Activated CD4-positive, alpha-beta T cell treated with anti-CD3 and anti-CD28 coated beads for 48 hours (primary cell): ENCODE data around the gene RBP7.

ENCODE experiments used
- DNase-seq: peaks from one replicate; pipeline ENCODE4 v3.0.0-alpha.2; 2020

The RBP7 gene

GRCh38 chr1:10032590-10033358 is 35.7 kb downstream of the RBP7 start, which contains the start of gene UBE4B:
TSS of gene UBE4B (plus strand) at chr1:10032958. CDS start at chr1:10033671, 713 bp downstream.
- peak; percentile 99 for DNase-seq

- no peak for DNase-seq
Measured at GRCh38 chr1:10033359-10033845, 36.4 kb downstream of the RBP7 start.

- DNase-seq = no peak
Measured at GRCh38 chr1:10042746-10043145, 45.7 kb downstream of the RBP7 start.

GRCh38 chr1:10045480-10046355 is 48.7 kb downstream of the RBP7 start:
- no peak for DNase-seq

- no peak for DNase-seq
Measured at GRCh38 chr1:10046356-10047085, 49.5 kb downstream of the RBP7 start.

- DNase-seq = no peak
Measured at GRCh38 chr1:10048601-10049000, 51.6 kb downstream of the RBP7 start.

- no peak for DNase-seq
Measured at GRCh38 chr1:10050611-10051010, 53.6 kb downstream of the RBP7 start.

GRCh38 chr1:10051656-10052055 is 54.6 kb downstream of the RBP7 start:
- DNase-seq = no peak

- DNase-seq = no peak
Measured at GRCh38 chr1:10052347-10052746, 55.3 kb downstream of the RBP7 start.

GRCh38 chr1:10054465-10054864 is 57.4 kb downstream of the RBP7 start:
- DNase-seq = no peak

- no peak for DNase-seq
Measured at GRCh38 chr1:10056599-10056987, 59.6 kb downstream of the RBP7 start.

GRCh38 chr1:10057343-10057742 is 60.3 kb downstream of the RBP7 start:
- DNase-seq = no peak

GRCh38 chr1:10057796-10058195 is 60.8 kb downstream of the RBP7 start:
- DNase-seq = no peak

GRCh38 chr1:10059342-10059718 is 62.3 kb downstream of the RBP7 start:
- no peak for DNase-seq

- DNase-seq = no peak
Measured at GRCh38 chr1:10060311-10061100, 63.5 kb downstream of the RBP7 start.

- no peak for DNase-seq
Measured at GRCh38 chr1:10061276-10061675, 64.2 kb downstream of the RBP7 start.

GRCh38 chr1:10063878-10064277 is 66.8 kb downstream of the RBP7 start:
- no peak for DNase-seq

GRCh38 chr1:10064416-10065343 is 67.7 kb downstream of the RBP7 start:
- no peak for DNase-seq

- no peak for DNase-seq
Measured at GRCh38 chr1:10065344-10065685, 68.3 kb downstream of the RBP7 start.
